Suprapubic skin (tissue), 4 donors: ENCODE results near the gene THEM4. TPM values are rescaled to one million over a fixed set of nuclear protein-coding genes. Genes with fewer than 3 reads are reported as not detected.

ENCODE experiments used
- DNase-seq, 2 donors: peaks; one replicate each; pipeline ENCODE4 v3.0.0-alpha.2; 2019; ENCODE audit warnings: low spot score in 2 of 2
- H3K27ac ChIP-seq: fragments of 200-600 bp; sonication (generic); one replicate; pipeline ENCODE4 v1.5.1; 2019
- H3K27me3 ChIP-seq: fragments of 200-600 bp; sonication (generic); one replicate; pipeline ENCODE4 v1.5.1; 2019
- H3K36me3 ChIP-seq: fragments of 200-600 bp; sonication (generic); one replicate; pipeline ENCODE4 v1.5.1; 2019
- H3K4me1 ChIP-seq: fragments of 200-600 bp; sonication (generic); one replicate; pipeline ENCODE4 v1.5.1; 2019
- H3K4me3 ChIP-seq: fragments of 200-600 bp; sonication (generic); one replicate; pipeline ENCODE4 v1.5.1; 2019; ENCODE audit warnings: mild to moderate bottlenecking
- H3K9me3 ChIP-seq: fragments of 200-600 bp; sonication (generic); one replicate; pipeline ENCODE4 v1.5.1; 2019
- CTCF ChIP-seq, 2 donors: fragments of 200-600 bp in 1 of 2; fragments of 450-650 bp in 1 of 2; sonication (generic) in 1 of 2; IDR thresholded peaks; one replicate each; pipeline ENCODE4 v1.5.1; 2016 to 2019; ENCODE audit warnings: antibody characterized with exemption in 2 of 2, mild to moderate bottlenecking in 1 of 2, moderate library complexity in 1 of 2
- EP300 ChIP-seq: sonication (generic); formaldehyde crosslinking; IDR thresholded peaks from one replicate; pipeline ENCODE4 v1.6.1; 2017; ENCODE audit warnings: antibody characterized with exemption
- POLR2A ChIP-seq, 2 donors: fragments of 450-650 bp; IDR thresholded peaks; one replicate each; pipeline ENCODE4 v1.6.1; 2017; ENCODE audit warnings: antibody characterized with exemption in 2 of 2, mild to moderate bottlenecking in 2 of 2, moderate library complexity in 2 of 2
- POLR2AphosphoS5 ChIP-seq, 3 donors: sonication (generic); formaldehyde crosslinking; IDR thresholded peaks; one replicate each; pipeline ENCODE4 v1.6.1; 2017; ENCODE audit warnings: antibody characterized with exemption in 3 of 3
- WGBS: methylation state at CpG from one replicate; pipeline ENCODE4 v1.1.5; 2018; 5-methylcytosine and 5-hydroxymethylcytosine counted together
- total RNA-seq, 4 donors: library from RNA; depleted of rRNA; stranded (reverse); fragments of >200 nt; gene quantifications; one replicate each; pipeline ENCODE4 v1.1.0, GENCODE V29; 2016

Gene THEM4
- total RNA-seq, 4 donors from 2014 or later: 6.7 to 31.5 (median 8.9) TPM

- no peak for DNase-seq
Observed at GRCh38 chr1:151849126-151849525, 60.2 kb downstream of the THEM4 start.

GRCh38 chr1:151847867-151848596 is 61.3 kb downstream of the THEM4 start:
- H3K9me3 ChIP-seq: no peaks in the 10 kb centered on the region
- no peaks in the 10 kb centered on the region for H3K27me3 ChIP-seq
- no peak overlapping the region for H3K27ac ChIP-seq
- TF ChIP-seq CTCF (IDR thresholded peaks at IDR 0.05) (no peak), POLR2A (IDR thresholded peaks at IDR 0.05) (no peak), POLR2AphosphoS5 (IDR thresholded peaks at IDR 0.05) (no peak), EP300 (no peak)
- H3K4me1 ChIP-seq: peaks cover 30% of the 10 kb centered on the region
- no peaks in the 10 kb centered on the region for H3K36me3 ChIP-seq
- 62% methylated on average over 11 of the region's 11 CpGs for WGBS
- DNase-seq: no peak
- H3K4me3 ChIP-seq: no peak overlapping the region

More at GRCh38 chr1:151849126-151849525, 60.2 kb downstream of the THEM4 start:
- no peaks in the 10 kb centered on the region for H3K36me3 ChIP-seq
- WGBS: 30% methylated on average over 3 of the region's 3 CpGs
- TF ChIP-seq POLR2AphosphoS5 (IDR thresholded peaks at IDR 0.05): no peak
- no peak for TF ChIP-seq POLR2A (IDR thresholded peaks at IDR 0.05)
- no peak for TF ChIP-seq CTCF (IDR thresholded peaks at IDR 0.05)
- TF ChIP-seq EP300: no peak
- no peak overlapping the region for H3K4me3 ChIP-seq
- H3K9me3 ChIP-seq: no peaks in the 10 kb centered on the region
- H3K27ac ChIP-seq: peak overlapping the region; percentile 41
- H3K4me1 ChIP-seq: peaks cover 37% of the 10 kb centered on the region
- H3K27me3 ChIP-seq: no peaks in the 10 kb centered on the region

- DNase-seq: peak in 1 of 2 donors; percentile 31
- Histone ChIP-seq H3K27ac (no peak overlapping the region), H3K9me3 (no peaks in the 10 kb centered on the region), H3K36me3 (no peaks in the 10 kb centered on the region), H3K4me1 (peaks cover 23% of the 10 kb centered on the region), H3K4me3 (no peak overlapping the region), H3K27me3 (no peaks in the 10 kb centered on the region)
- 87% methylated on average over 8 of the region's 8 CpGs for WGBS
- TF ChIP-seq POLR2AphosphoS5 (IDR thresholded peaks at IDR 0.05) (no peak), EP300 (no peak), POLR2A (IDR thresholded peaks at IDR 0.05) (no peak), CTCF (IDR thresholded peaks at IDR 0.05) (no peak)
Observed at GRCh38 chr1:151846686-151847237, 62.5 kb downstream of the THEM4 start.

- H3K4me1 ChIP-seq: peaks cover 21% of the 10 kb centered on the region
- H3K36me3 ChIP-seq: no peaks in the 10 kb centered on the region
- TF ChIP-seq POLR2AphosphoS5 (IDR thresholded peaks at IDR 0.05) (no peak), POLR2A (IDR thresholded peaks at IDR 0.05) (no peak), EP300 (no peak), CTCF (IDR thresholded peaks at IDR 0.05) (no peak)
- DNase-seq: no peak
- H3K27me3 ChIP-seq: no peaks in the 10 kb centered on the region
- 77% methylated on average over 6 of the region's 6 CpGs for WGBS
- H3K9me3 ChIP-seq: no peaks in the 10 kb centered on the region
- no peak overlapping the region for H3K27ac ChIP-seq
- no peak overlapping the region for H3K4me3 ChIP-seq
Observed at GRCh38 chr1:151846062-151846568, 63.2 kb downstream of the THEM4 start.

- no peak for TF ChIP-seq POLR2AphosphoS5 (IDR thresholded peaks at IDR 0.05)
- TF ChIP-seq EP300: no peak
- TF ChIP-seq POLR2A (IDR thresholded peaks at IDR 0.05): no peak
- TF ChIP-seq CTCF (IDR thresholded peaks at IDR 0.05): no peak
- Histone ChIP-seq H3K9me3 (no peaks in the 10 kb centered on the region), H3K27ac (no peak overlapping the region), H3K36me3 (no peaks in the 10 kb centered on the region), H3K4me3 (no peak overlapping the region), H3K27me3 (peaks cover 12% of the 10 kb centered on the region), H3K4me1 (peaks cover 31% of the 10 kb centered on the region)
- DNase-seq: no peak
- 89% methylated on average over 2 of the region's 2 CpGs for WGBS
Observed at GRCh38 chr1:151843398-151843797, 65.9 kb downstream of the THEM4 start.
